K562 (cell line): Measurements from ENCODE around the gene ICA1. TPM values are rescaled to one million over a fixed set of nuclear protein-coding genes. Genes with fewer than 3 reads are reported as not detected.

Experiments
- ATAC-seq: fragments of 200-7000 bp; cut with Tn5 transposase; 3 replicates; pipeline ENCODE4 v1.9.1; 2020; ENCODE audit warnings: moderate library complexity
- BruUV-seq: library from RNA; stranded (reverse); fragments of 400-500 nt; replicated peaks from 2 replicates; lab custom pipeline; 2021; lab: Mats Ljungman, UMichigan
- CTCF ChIA-PET: fragments of 300-600 bp; formaldehyde crosslinking; extraction: SDS; loops from one replicate; lab custom pipeline; 2021; ENCODE audit warnings: low intra/inter-chr PET ratio; lab: Yijun Ruan, JAX
- POLR2A ChIA-PET: fragments of 300-600, 350-650 bp; sonication (Branson Sonifier 250); formaldehyde crosslinking; extraction: SDS; loops from one replicate; lab custom pipeline; 2021; ENCODE audit warnings: antibody characterized with exemption, inconsistent platforms; lab: Yijun Ruan, JAX
- DNase-seq, 4 experiments: peaks; one replicate each; pipeline versions ENCODE4 v3.0.0 to v3.0.0-alpha.2; 2011 to 2018; ENCODE audit warnings: low spot score in 3 of 4, mixed read lengths in 3 of 4; ENCODE audit errors: extremely low read depth in 1 of 4
- FAIRE-seq: peaks from 2 replicates; lab custom pipeline; 2011; peaks lifted over from hg19 to GRCh38; lab: Jason Lieb, UNC
- H2AFZ ChIP-seq: 2 replicates; pipeline ENCODE4 v1.6.0; 2011; ENCODE audit warnings: low read depth, low read length, control low read depth, inconsistent platforms
- H3K27ac ChIP-seq: fragments of 200-600 bp; 3 replicates; pipeline ENCODE4 v1.8.0; 2011; ENCODE audit warnings: low read depth, mild to moderate bottlenecking, control low read depth, inconsistent platforms, low read length, moderate library complexity, mixed read lengths; ENCODE audit errors: extremely low read depth
- H3K27me3 ChIP-seq, 2 experiments: fragments of 300-600 bp in 1 of 2; 2 replicates in 1 of 2; 3 replicates in 1 of 2; pipeline versions ENCODE4 v1.6.0 to v1.8.0; 2011; ENCODE audit warnings: inconsistent platforms in 2 of 2, low read length in 2 of 2, mild to moderate bottlenecking in 1 of 2, mixed read lengths in 1 of 2, moderate library complexity in 1 of 2; ENCODE audit not compliant: control insufficient read depth in 2 of 2, insufficient read depth in 2 of 2
- H3K36me3 ChIP-seq: fragments of 300-600 bp; 3 replicates; pipeline ENCODE4 v1.8.0; 2011; ENCODE audit warnings: mild to moderate bottlenecking, low read length, inconsistent platforms; ENCODE audit not compliant: control insufficient read depth, insufficient read depth
- H3K4me1 ChIP-seq, 2 experiments: fragments of 200-600 bp in 1 of 2; replicated peaks in 1 of 2; 2 replicates in 1 of 2; 3 replicates in 1 of 2; pipeline versions ENCODE4 v1.5.1 to v1.8.0; 2011; ENCODE audit warnings: inconsistent platforms in 2 of 2, low read length in 2 of 2, mild to moderate bottlenecking in 1 of 2, mixed read lengths in 1 of 2, moderate library complexity in 1 of 2; ENCODE audit not compliant: control insufficient read depth in 2 of 2, insufficient read depth in 2 of 2
- H3K4me2 ChIP-seq: 2 replicates; pipeline ENCODE4 v1.6.1; 2011; ENCODE audit warnings: low read length, control low read depth, inconsistent platforms, mixed read lengths; ENCODE audit not compliant: insufficient read depth
- H3K4me3 ChIP-seq: fragments of 200-600 bp; sonication (generic), shearing (Covaris generic); 2 replicates; pipeline ENCODE4 v1.5.1; 2016; ENCODE audit warnings: control low read depth, inconsistent platforms
- H3K79me2 ChIP-seq: fragments of 200-600 bp; 3 replicates; pipeline ENCODE4 v1.8.0; 2011; ENCODE audit warnings: low read length, inconsistent platforms; ENCODE audit not compliant: control insufficient read depth, insufficient read depth
- H3K9ac ChIP-seq, 2 experiments: 2 replicates each; pipeline versions ENCODE4 v1.6.0 to v1.6.1; 2011; ENCODE audit warnings: low read depth in 2 of 2, low read length in 2 of 2, control low read depth in 1 of 2, inconsistent platforms in 1 of 2, mild to moderate bottlenecking in 1 of 2, mixed read lengths in 1 of 2; ENCODE audit not compliant: insufficient read depth in 1 of 2
- H3K9me1 ChIP-seq: one replicate; pipeline ENCODE4 v1.6.0; 2011; ENCODE audit warnings: inconsistent platforms, mild to moderate bottlenecking, low read length, moderate library complexity; ENCODE audit not compliant: control insufficient read depth, insufficient read depth
- H3K9me3 ChIP-seq: replicated peaks from 2 replicates; pipeline ENCODE4 v1.5.1; 2011; ENCODE audit warnings: low read depth, low read length, inconsistent platforms; ENCODE audit not compliant: control insufficient read depth, insufficient read depth
- H4K20me1 ChIP-seq: replicated peaks from 2 replicates; pipeline ENCODE4 v1.6.1; 2011; ENCODE audit warnings: low read length, inconsistent platforms, mixed read lengths; ENCODE audit not compliant: control insufficient read depth, insufficient read depth
- ATF3 ChIP-seq, 2 experiments: fragments of 450-650 bp in 1 of 2; sonication (generic) in 1 of 2; formaldehyde crosslinking in 1 of 2; IDR thresholded peaks in 1 of 2; conservative IDR thresholded peaks in 1 of 2; 2 replicates each; pipeline versions ENCODE4 v1.6.1 to v1.8.1; 2016 to 2023; ENCODE audit warnings: mild to moderate bottlenecking in 2 of 2, moderate library complexity in 2 of 2, inconsistent platforms in 1 of 2, missing genetic modification reagents in 1 of 2
- CCNT2 ChIP-seq: IDR thresholded peaks from 2 replicates; pipeline ENCODE4 v1.6.1; 2011; ENCODE audit warnings: borderline replicate concordance, low read depth, mild to moderate bottlenecking, moderate library complexity, mixed read lengths, low read length; ENCODE audit not compliant: insufficient read length; ENCODE audit errors: extremely low read depth
- CEBPG ChIP-seq, 3 experiments: fragments of 200-800 bp in 1 of 3; sonication (Bioruptor generic) in 1 of 3; sonication (generic) in 1 of 3; formaldehyde crosslinking in 1 of 3; IDR thresholded peaks in 2 of 3; conservative IDR thresholded peaks in 1 of 3; 2 replicates each; pipeline versions ENCODE4 v1.6.1 to v1.8.0; 2016 to 2022; ENCODE audit warnings: missing compliant biosample characterization in 2 of 3, missing genetic modification characterization in 2 of 3, mild to moderate bottlenecking in 1 of 3, missing genetic modification reagents in 1 of 3
- ESRRA ChIP-seq: fragments of 450-650 bp; IDR thresholded peaks from 2 replicates; pipeline ENCODE4 v1.6.1; 2014; ENCODE audit warnings: low read depth, mild to moderate bottlenecking, moderate library complexity, borderline replicate concordance
- L3MBTL2 ChIP-seq: fragments of 450-650 bp; IDR thresholded peaks from 2 replicates; pipeline ENCODE4 v1.6.1; 2016; ENCODE audit warnings: mild to moderate bottlenecking, moderate library complexity
- MEIS2 ChIP-seq: fragments of 450-650 bp; IDR thresholded peaks from 2 replicates; pipeline ENCODE4 v1.6.1; 2014; ENCODE audit warnings: mild to moderate bottlenecking; ENCODE audit not compliant: partially characterized antibody
- YY1 ChIP-seq, 3 experiments: IDR thresholded peaks; 2 replicates each; pipeline ENCODE4 v1.6.1; 2011; ENCODE audit warnings: low read length in 2 of 3, mild to moderate bottlenecking in 2 of 3, moderate library complexity in 2 of 3, borderline replicate concordance in 1 of 3, control low read depth in 1 of 3, low read depth in 1 of 3; ENCODE audit not compliant: insufficient read depth in 3 of 3, insufficient replicate concordance in 2 of 3, control insufficient read depth in 1 of 3, insufficient read length in 1 of 3; ENCODE audit errors: extremely low read depth in 1 of 3
- ZNF174 ChIP-seq: fragments of 250-450 bp; sonication (Bioruptor Pico); IDR thresholded peaks from 2 replicates; pipeline ENCODE4 v1.4.0; 2020; ENCODE audit warnings: mild to moderate bottlenecking
- ZNF175 ChIP-seq: fragments of 200-800 bp; sonication (Bioruptor generic); IDR thresholded peaks from 2 replicates; pipeline ENCODE4 v1.6.1; 2016; ENCODE audit warnings: low read depth, mild to moderate bottlenecking, missing genetic modification characterization, missing compliant biosample characterization
- ZNF239 ChIP-seq: fragments of 250-450 bp; sonication (Bioruptor Pico); IDR thresholded peaks from 2 replicates; pipeline ENCODE4 v1.4.0; 2020; ENCODE audit warnings: mild to moderate bottlenecking
- ZNF280B ChIP-seq: fragments of 250-450 bp; sonication (Bioruptor Pico); IDR thresholded peaks from 2 replicates; pipeline ENCODE4 v1.5.1; 2021; ENCODE audit warnings: mild to moderate bottlenecking
- WGBS: fragments of 100-300 bp; shearing (Covaris generic); methylation state at CpG from one replicate; pipeline ENCODE4 v1.1.6; 2016; ENCODE audit warnings: low coverage, mixed read lengths; ENCODE audit not compliant: insufficient coverage; ENCODE audit errors: missing lambda C conversion rate; 5-methylcytosine and 5-hydroxymethylcytosine counted together
- in situ Hi-C: fragments of 300-500 bp; cut with MboI; formaldehyde crosslinking; loops from 4 replicates; pipeline ENCODE4 v1.15.0; 2018; ENCODE audit warnings: inconsistent platforms, mixed read lengths
- intact Hi-C: fragments of 100-400 bp; cut with micrococcal nuclease; formaldehyde crosslinking; loops from 2 replicates; pipeline ENCODE4 v1.14.2; 2022
- polyA plus RNA-seq, 8 experiments: library from polyadenylated mRNA; depleted of rRNA in 4 of 8; stranded (reverse) in 5 of 8; unstranded in 3 of 8; fragments of >200 nt; fragmentation: Nextera tagmentation in 2 of 8; fragmentation: Illumina TruSeq in 1 of 8; extraction: Ambion mirVana in 2 of 8; extraction: Trizol in 1 of 8; gene quantifications; 2 replicates each; pipeline versions ENCODE4 v1.2.1 to v1.2.3, GENCODE V29; 2011 to 2014; ENCODE audit warnings: inconsistent platforms in 1 of 8, missing spikeins in 1 of 8
- total RNA-seq, 7 experiments: library from RNA; depleted of rRNA in 6 of 7; stranded (reverse); fragments of >200 nt in 6 of 7; fragmentation: Illumina TruSeq in 2 of 7; extraction: Trizol in 2 of 7; gene quantifications; 2 replicates each; pipeline versions ENCODE4 v1.2.1 to v1.2.3, GENCODE V29; 2011 to 2021; ENCODE audit warnings: low replicate concordance in 1 of 7

Gene ICA1
- total and polyA plus RNA-seq, 9 of the 15 experiments (the other 6 are each of a cell fraction or from before 2014, with no cell fraction given), result 7.1 to 22.3 (median 16.4) TPM

GRCh38 chr7:8214244-8214824 lies 47.6 kb downstream of the ICA1 start:
- CTCF ChIA-PET, result no interaction called here
- no peaks in the 10 kb centered on the region for H3K9me1 ChIP-seq
- ATAC-seq, result peak; percentile 48; the same call in 2 of the 3 replicates
- in situ Hi-C loops, result no loop called here
- H4K20me1 ChIP-seq, result no peaks in the 10 kb centered on the region
- 39% methylated on average over 8 of the region's 8 CpGs for WGBS
- H3K27ac ChIP-seq, result no peak overlapping the region
- FAIRE-seq, result no peak
- no TSS peak for BruUV-seq
- no peaks in the 10 kb centered on the region for H3K27me3 ChIP-seq
- H3K4me1 ChIP-seq, result no peaks in the 10 kb centered on the region
- intact Hi-C loops, result loop anchor here (10.0 kb wide), 1 partner anchor 450 kb away; no protein-coding TSS in a partner anchor
- no peak overlapping the region for H2AFZ ChIP-seq
- H3K9ac ChIP-seq, result no peak overlapping the region
- no peak for DNase-seq
- H3K36me3 ChIP-seq, result no peaks in the 10 kb centered on the region
- POLR2A ChIA-PET, result interaction anchor here (0.6 to 0.8 kb wide), 3 partner anchors 46 to 1022 kb away, joined by 3 to 4 read pairs (median 3); no protein-coding TSS in a partner anchor
- H3K79me2 ChIP-seq, result no peaks in the 10 kb centered on the region
- no peak overlapping the region for H3K4me3 ChIP-seq
- H3K4me2 ChIP-seq, result no peak overlapping the region
- no peaks in the 10 kb centered on the region for H3K9me3 ChIP-seq
- TF ChIP-seq ZNF239 (CRISPR knock-in tag) (no peak), MEIS2 (peak; percentile 58), ZNF175 (CRISPR knock-in tag) (peak; percentile 14; the same call in 1 of the 2 replicates), ESRRA (peak; percentile 68; the same call in 1 of the 2 replicates), L3MBTL2 (peak; percentile 57), YY1 (IDR thresholded peaks at IDR 0.05; ENCODE audit: borderline replicate concordance in 1 of 3, control insufficient read depth in 1 of 3, extremely low read depth in 1 of 3, insufficient read depth in 3 of 3, insufficient read length in 1 of 3, insufficient replicate concordance in 2 of 3, low read depth in 1 of 3, low read length in 2 of 3) (no peak), ATF3 (IDR thresholded peaks at IDR 0.05) (0 out of 2 replicates have a peak, but pooled peaks have one; percentile 13), ATF3 (CRISPR knock-in tag; conservative IDR thresholded peaks at IDR 0.05) (no peak), ZNF280B (CRISPR knock-in tag) (no peak), CEBPG (CRISPR knock-in tag; IDR thresholded peaks at IDR 0.05) (no peak), CEBPG (tag; conservative IDR thresholded peaks at IDR 0.05 in 1 of 2, IDR thresholded peaks at IDR 0.05 in 1 of 2) (peak in 1 of 2 experiments; percentile 72; a peak in 2 of 4 replicates), CCNT2 (no peak), ZNF174 (CRISPR knock-in tag) (no peak)
